PFSK-1 (cell line): ENCODE data around the gene ATG7.

Source experiments
- FOXP2 ChIP-seq: optimal IDR thresholded peaks from 2 replicates; pipeline ENCODE3; 2011; ENCODE audit warnings: borderline replicate concordance, control low read depth, inconsistent platforms; ENCODE audit not compliant: insufficient read depth; ENCODE audit errors: extremely low read length, extremely low read depth
- POLR2AphosphoS5 ChIP-seq: IDR thresholded peaks from 2 replicates; pipeline ENCODE4 v1.6.1; 2012; ENCODE audit warnings: low read depth, mild to moderate bottlenecking, control low read depth, low read length, moderate library complexity
- REST ChIP-seq, 2 experiments: IDR thresholded peaks; 2 replicates each; pipeline versions ENCODE4 v1.6.1 to v1.8.0; 2011 to 2012; ENCODE audit warnings: low read depth in 2 of 2, low read length in 2 of 2, control low read depth in 1 of 2, inconsistent platforms in 1 of 2, mild to moderate bottlenecking in 1 of 2, moderate library complexity in 1 of 2; ENCODE audit not compliant: insufficient read depth in 1 of 2
- SIN3A ChIP-seq: IDR thresholded peaks from 2 replicates; pipeline ENCODE4 v1.6.1; 2012; ENCODE audit warnings: mild to moderate bottlenecking, low read length, moderate library complexity, borderline replicate concordance; ENCODE audit not compliant: insufficient read depth
- TAF1 ChIP-seq: IDR thresholded peaks from 2 replicates; pipeline ENCODE4 v1.6.1; 2012; ENCODE audit warnings: low read length, control low read depth, borderline replicate concordance; ENCODE audit not compliant: insufficient read depth

ATG7 gene

GRCh38 chr3:11498177-11498576, 226.0 kb downstream of the ATG7 start:
- no peak for TF ChIP-seq TAF1
- TF ChIP-seq FOXP2 = no peak
- TF ChIP-seq SIN3A = no peak
- TF ChIP-seq POLR2AphosphoS5 = no peak
- TF ChIP-seq REST (IDR thresholded peaks at IDR 0.05; ENCODE audit: insufficient read depth in 1 of 2, low read depth in 2 of 2, low read length in 2 of 2) = no peak

- TF ChIP-seq TAF1 (no peak), POLR2AphosphoS5 (no peak), REST (IDR thresholded peaks at IDR 0.05; ENCODE audit: insufficient read depth in 1 of 2, low read depth in 2 of 2, low read length in 2 of 2) (no peak), FOXP2 (no peak), SIN3A (no peak)
Observed at GRCh38 chr3:11498646-11499045, 226.4 kb downstream of the ATG7 start.

- no peak for TF ChIP-seq TAF1
- TF ChIP-seq FOXP2 = no peak
Observed at GRCh38 chr3:11499144-11499543, 226.9 kb downstream of the ATG7 start.

GRCh38 chr3:11507719-11508118, 235.5 kb downstream of the ATG7 start:
- no peak for TF ChIP-seq POLR2AphosphoS5
- no peak for TF ChIP-seq TAF1
- no peak for TF ChIP-seq FOXP2

- TF ChIP-seq REST (IDR thresholded peaks at IDR 0.05; ENCODE audit: insufficient read depth in 1 of 2, low read depth in 2 of 2, low read length in 2 of 2) (no peak), SIN3A (no peak), POLR2AphosphoS5 (no peak), FOXP2 (no peak), TAF1 (no peak)
Observed at GRCh38 chr3:11508346-11509172, 236.4 kb downstream of the ATG7 start.
